Esophagus squamous epithelium (tissue), 5 donors: Measurements from ENCODE around the gene RCC1. TPM values are rescaled to one million over a fixed set of nuclear protein-coding genes. Genes with fewer than 3 reads are reported as not detected.
A peak's percentile ranks its signal among the peaks of the same experiment; 100 is the strongest.

Experiments
- DNase-seq: peaks from one replicate; lab custom pipeline; 2025; lab: John Stamatoyannopoulos, UW
- H3K27ac ChIP-seq, 4 donors: fragments of 200-600 bp; sonication (generic); one replicate each; pipeline ENCODE4 v1.5.1; 2016 to 2019; ENCODE audit warnings: mild to moderate bottlenecking in 1 of 4
- H3K27me3 ChIP-seq, 4 donors: fragments of 200-600 bp; sonication (generic); 1 replicate in 3 of 4; 2 replicates in 1 of 4; pipeline versions ENCODE4 v1.5.1 to v1.6.0; 2017 to 2021; ENCODE audit warnings: antibody characterized with exemption in 1 of 4
- H3K36me3 ChIP-seq, 3 donors: fragments of 200-600 bp; sonication (generic); one replicate each; pipeline ENCODE4 v1.5.1; 2016 to 2019
- H3K4me1 ChIP-seq, 3 donors: fragments of 200-600 bp; sonication (generic); one replicate each; pipeline ENCODE4 v1.5.1; 2017 to 2019
- H3K4me3 ChIP-seq, 4 donors: fragments of 200-600 bp; sonication (generic); 1 replicate in 3 of 4; 2 replicates in 1 of 4; pipeline ENCODE4 v1.5.1; 2016 to 2019; ENCODE audit warnings: mild to moderate bottlenecking in 2 of 4, moderate library complexity in 1 of 4
- H3K9me3 ChIP-seq, 3 donors: fragments of 200-600 bp; sonication (generic); one replicate each; pipeline ENCODE4 v1.5.1; 2016 to 2019
- POLR2A ChIP-seq, 4 donors: fragments of 450-650 bp; IDR thresholded peaks; one replicate each; pipeline ENCODE4 v1.6.1; 2017; ENCODE audit warnings: antibody characterized with exemption in 4 of 4, mild to moderate bottlenecking in 4 of 4, moderate library complexity in 3 of 4
- WGBS, 2 donors: methylation state at CpG; one replicate each; pipeline ENCODE4 v1.1.5; 2018; 5-methylcytosine and 5-hydroxymethylcytosine counted together
- intact Hi-C: fragments of 100-400 bp; cut with DNase I; formaldehyde crosslinking; loops from one replicate; pipeline ENCODE4 v1.15.0; 2022
- total RNA-seq, 4 donors: library from RNA; depleted of rRNA; stranded (reverse); fragments of >200 nt; gene quantifications; one replicate each; pipeline ENCODE4 v1.1.0, GENCODE V29; 2016
- TF ChIP-seq, protein P1 (sequence below), 6 experiments: fragments of 450-650 bp in 4 of 6; fragments of 200-600 bp in 2 of 6; sonication (generic) in 2 of 6; IDR thresholded peaks; one replicate each; pipeline ENCODE4 v1.5.1; 2016 to 2019; ENCODE audit warnings: antibody characterized with exemption in 6 of 6, mild to moderate bottlenecking in 4 of 6, moderate library complexity in 4 of 6
- donor health status: DM: yes; HTN: yes; CAD: no.

RCC1 gene
- total RNA-seq, 4 donors from 2014 or later = 25.6 to 46.6 (median 35.8) TPM

GRCh38 chr1:28545246-28545628 is 39.4 kb downstream of the RCC1 start:
- DNase-seq = no peak
- H3K27me3 ChIP-seq = no peaks in the 10 kb centered on the region
- H3K27ac ChIP-seq = no peak overlapping the region
- no peaks in the 10 kb centered on the region for H3K9me3 ChIP-seq
- WGBS, 2 donors = 81% methylated on average over 3 to 4 of the region's 4 CpGs
- intact Hi-C loops = no loop called here
- no peak for TF ChIP-seq POLR2A (IDR thresholded peaks at IDR 0.05)
- TF ChIP-seq, protein P1, sequence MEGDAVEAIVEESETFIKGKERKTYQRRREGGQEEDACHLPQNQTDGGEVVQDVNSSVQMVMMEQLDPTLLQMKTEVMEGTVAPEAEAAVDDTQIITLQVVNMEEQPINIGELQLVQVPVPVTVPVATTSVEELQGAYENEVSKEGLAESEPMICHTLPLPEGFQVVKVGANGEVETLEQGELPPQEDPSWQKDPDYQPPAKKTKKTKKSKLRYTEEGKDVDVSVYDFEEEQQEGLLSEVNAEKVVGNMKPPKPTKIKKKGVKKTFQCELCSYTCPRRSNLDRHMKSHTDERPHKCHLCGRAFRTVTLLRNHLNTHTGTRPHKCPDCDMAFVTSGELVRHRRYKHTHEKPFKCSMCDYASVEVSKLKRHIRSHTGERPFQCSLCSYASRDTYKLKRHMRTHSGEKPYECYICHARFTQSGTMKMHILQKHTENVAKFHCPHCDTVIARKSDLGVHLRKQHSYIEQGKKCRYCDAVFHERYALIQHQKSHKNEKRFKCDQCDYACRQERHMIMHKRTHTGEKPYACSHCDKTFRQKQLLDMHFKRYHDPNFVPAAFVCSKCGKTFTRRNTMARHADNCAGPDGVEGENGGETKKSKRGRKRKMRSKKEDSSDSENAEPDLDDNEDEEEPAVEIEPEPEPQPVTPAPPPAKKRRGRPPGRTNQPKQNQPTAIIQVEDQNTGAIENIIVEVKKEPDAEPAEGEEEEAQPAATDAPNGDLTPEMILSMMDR (IDR thresholded peaks at IDR 0.05) = no peak
- no peaks in the 10 kb centered on the region for H3K36me3 ChIP-seq
- peaks cover 0 to 16% (median 0%) of the 10 kb centered on the region in 3 donors for H3K4me1 ChIP-seq
- H3K4me3 ChIP-seq = no peak overlapping the region

- intact Hi-C loops = no loop called here
- no peaks in the 10 kb centered on the region for H3K36me3 ChIP-seq
- no peak for DNase-seq
- H3K4me1 ChIP-seq = peaks cover 0 to 9% (median 0%) of the 10 kb centered on the region in 3 donors
- H3K27ac ChIP-seq = no peak overlapping the region
- no peak overlapping the region for H3K4me3 ChIP-seq
- no peaks in the 10 kb centered on the region for H3K9me3 ChIP-seq
- TF ChIP-seq, protein P1 (IDR thresholded peaks at IDR 0.05) = no peak
- TF ChIP-seq POLR2A (IDR thresholded peaks at IDR 0.05) = no peak
- WGBS, 2 donors = 39 to 65% methylated on average over 3 of the region's 3 CpGs
- H3K27me3 ChIP-seq = no peaks in the 10 kb centered on the region
Measured at GRCh38 chr1:28548318-28548717, 42.5 kb downstream of the RCC1 start.

DNA sequence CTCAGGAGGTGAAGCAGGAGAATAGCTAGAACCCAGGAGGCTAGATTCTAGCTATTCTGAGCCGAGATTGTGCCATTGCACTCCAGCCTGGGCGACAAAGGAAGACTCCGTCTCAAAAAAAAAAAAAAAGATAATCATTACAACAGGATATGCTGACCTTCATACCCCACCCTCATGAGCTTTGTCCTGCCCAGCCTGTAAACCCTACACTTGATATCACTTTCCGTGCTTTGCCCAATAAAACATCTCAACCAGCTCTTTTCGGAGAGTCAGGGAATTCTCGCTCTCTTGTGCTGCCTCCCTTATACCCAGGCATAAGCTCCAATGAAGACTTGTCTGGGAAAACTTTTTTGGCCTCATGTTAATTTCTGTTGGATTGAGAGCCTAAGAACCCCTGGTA is 45.5 kb downstream of the RCC1 start:
- Histone ChIP-seq H3K4me3 (no peak overlapping the region), H3K9me3 (no peaks in the 10 kb centered on the region), H3K27ac (no peak overlapping the region), H3K27me3 (no peaks in the 10 kb centered on the region), H3K36me3 (peaks cover 0 to 22% (median 0%) of the 10 kb centered on the region in 3 donors), H3K4me1 (peaks cover 0 to 27% (median 9%) of the 10 kb centered on the region in 3 donors)
- intact Hi-C loops = no loop called here
- DNase-seq = no peak
- no peak for TF ChIP-seq POLR2A (IDR thresholded peaks at IDR 0.05)
- TF ChIP-seq, protein P1 (IDR thresholded peaks at IDR 0.05) = no peak
- WGBS, 2 donors = 90 to 91% methylated on average over 5 of the region's 6 CpGs

GRCh38 chr1:28552758-28553663 is 47.2 kb downstream of the RCC1 start, which contains the start of gene TRNAU1AP:
Gene TRNAU1AP (plus strand): TSS chr1:28553085. CDS start chr1:28553111, 26 bp downstream.
- intact Hi-C loops = no loop called here
- WGBS, 2 donors = 0% methylated on average over 21 to 31 of the region's 63 CpGs
- TF ChIP-seq POLR2A (IDR thresholded peaks at IDR 0.05) = peak in 3 of 4 donors; percentile 67 to 87 (median 79)
- TF ChIP-seq, protein P1 (IDR thresholded peaks at IDR 0.05) = peak in 2 of 6 experiments; percentile 7 to 57
- H3K36me3 ChIP-seq = peaks cover 0 to 38% (median 4%) of the 10 kb centered on the region in 3 donors
- DNase-seq = peak; percentile 74
- peak within 1 kb of the TSS; percentile 92 to 97 (median 92) for H3K27ac ChIP-seq
- H3K27me3 ChIP-seq = no peaks in the 10 kb centered on the region
- H3K9me3 ChIP-seq = no peaks in the 10 kb centered on the region
- H3K4me1 ChIP-seq = peaks cover 0 to 27% (median 9%) of the 10 kb centered on the region in 3 donors
- H3K4me3 ChIP-seq = peak within 1 kb of the TSS; percentile 71 to 97 (median 84)

- no peaks in the 10 kb centered on the region for H3K9me3 ChIP-seq
- H3K4me3 ChIP-seq = no peak overlapping the region
- H3K27ac ChIP-seq = no peak overlapping the region
- WGBS, 2 donors = 92 to 100% methylated on average over 3 of the region's 3 CpGs
- H3K36me3 ChIP-seq = peaks cover 12 to 100% (median 40%) of the 10 kb centered on the region in 3 donors
- intact Hi-C loops = no loop called here
- no peak for DNase-seq
- no peaks in the 10 kb centered on the region for H3K27me3 ChIP-seq
- H3K4me1 ChIP-seq = peaks cover 0 to 5% (median 0%) of the 10 kb centered on the region in 3 donors
- TF ChIP-seq POLR2A (IDR thresholded peaks at IDR 0.05) = no peak
- TF ChIP-seq, protein P1 (IDR thresholded peaks at IDR 0.05) = no peak
Measured at GRCh38 chr1:28560886-28561285, 55.0 kb downstream of the RCC1 start.
